Loucy (cell line): Measurements from ENCODE around the gene CCDC102A.

Experiments used
- H2AFZ ChIP-seq: fragments of 200-600 bp; sonication (generic); 2 replicates; pipeline ENCODE4 v1.6.0; 2016; ENCODE audit warnings: antibody characterized with exemption, mild to moderate bottlenecking, low read length, moderate library complexity
- H3F3A ChIP-seq: fragments of 200-600 bp; 2 replicates; pipeline ENCODE4 v1.6.0; 2016; ENCODE audit warnings: antibody characterized with exemption, low read depth, mild to moderate bottlenecking
- H3K27me3 ChIP-seq: fragments of 200-600 bp; sonication (generic); 2 replicates; pipeline ENCODE4 v1.6.1; 2014; ENCODE audit warnings: low read length, mild to moderate bottlenecking; ENCODE audit not compliant: insufficient read depth, poor library complexity, severe bottlenecking
- H3K36me3 ChIP-seq: fragments of 200-600 bp; sonication (generic); 2 replicates; pipeline ENCODE4 v1.6.1; 2016; ENCODE audit warnings: low read length; ENCODE audit not compliant: insufficient read depth
- H3K4me1 ChIP-seq: fragments of 200-600 bp; sonication (generic); 2 replicates; pipeline ENCODE4 v1.5.1; 2014; ENCODE audit warnings: low read length, mild to moderate bottlenecking; ENCODE audit not compliant: insufficient read depth, poor library complexity, severe bottlenecking
- H3K4me2 ChIP-seq: fragments of 200-600 bp; sonication (generic); 2 replicates; pipeline ENCODE4 v1.6.0; 2014; ENCODE audit warnings: antibody characterized with exemption, low read length, low read depth, mild to moderate bottlenecking; ENCODE audit not compliant: poor library complexity, severe bottlenecking
- H3K4me3 ChIP-seq: fragments of 200-600 bp; sonication (generic); 2 replicates; pipeline ENCODE4 v1.5.1; 2014; ENCODE audit warnings: low read length, mild to moderate bottlenecking, mixed read lengths; ENCODE audit not compliant: poor library complexity, severe bottlenecking
- H3K79me2 ChIP-seq: fragments of 200-600 bp; sonication (generic); 2 replicates; pipeline ENCODE4 v1.6.1; 2014; ENCODE audit warnings: low read length; ENCODE audit not compliant: insufficient read depth
- H3K9ac ChIP-seq: fragments of 200-600 bp; sonication (generic); 2 replicates; pipeline ENCODE4 v1.6.0; 2014; ENCODE audit warnings: mild to moderate bottlenecking, low read depth, low read length, moderate library complexity; ENCODE audit not compliant: poor library complexity, severe bottlenecking
- H3K9me2 ChIP-seq: fragments of 200-600 bp; sonication (generic); replicated peaks from 2 replicates; pipeline ENCODE4 v1.6.1; 2016; ENCODE audit warnings: low read depth, low read length, mixed read lengths
- H3K9me3 ChIP-seq: fragments of 200-600 bp; sonication (generic); 2 replicates; pipeline ENCODE4 v1.6.1; 2014; ENCODE audit warnings: mild to moderate bottlenecking, antibody characterized with exemption, low read length, low read depth; ENCODE audit not compliant: insufficient read depth
- H4K20me1 ChIP-seq: fragments of 200-600 bp; sonication (generic); 2 replicates; pipeline ENCODE4 v1.6.0; 2014; ENCODE audit warnings: antibody characterized with exemption, low read length, mild to moderate bottlenecking; ENCODE audit not compliant: insufficient read depth, poor library complexity, severe bottlenecking
- CTCF ChIP-seq: fragments of 200-600 bp; sonication (generic); conservative IDR thresholded peaks from 2 replicates; pipeline ENCODE4 v1.5.1; 2014; ENCODE audit warnings: mild to moderate bottlenecking, antibody characterized with exemption, low read length
- EZH2phosphoT487 ChIP-seq: fragments of 200-600 bp; IDR thresholded peaks from 2 replicates; pipeline ENCODE4 v1.6.1; 2018; ENCODE audit warnings: antibody characterized with exemption, mild to moderate bottlenecking, moderate library complexity, borderline replicate concordance

CCDC102A gene

GRCh38 chr16:57565461-57565860, 29.1 kb upstream of the CCDC102A start:
- TF ChIP-seq EZH2phosphoT487 (no peak), CTCF (no peak)
- Histone ChIP-seq H3K9ac (no peak overlapping the region), H3K4me2 (no peak overlapping the region), H3K27me3 (no peaks in the 10 kb centered on the region), H3K9me2 (no peaks in the 10 kb centered on the region), H3F3A (no peaks in the 10 kb centered on the region), H3K9me3 (peaks cover 9% of the 10 kb centered on the region; the same call in 1 of the 2 replicates), H3K36me3 (no peaks in the 10 kb centered on the region), H2AFZ (no peak overlapping the region), H4K20me1 (no peaks in the 10 kb centered on the region), H3K79me2 (no peaks in the 10 kb centered on the region), H3K4me3 (no peak overlapping the region), H3K4me1 (peaks cover 4% of the 10 kb centered on the region)

GRCh38 chr16:57564571-57565270, 28.4 kb upstream of the CCDC102A start:
- Histone ChIP-seq H3K36me3 (no peaks in the 10 kb centered on the region), H3K79me2 (no peaks in the 10 kb centered on the region), H3F3A (no peaks in the 10 kb centered on the region), H4K20me1 (no peaks in the 10 kb centered on the region), H3K27me3 (no peaks in the 10 kb centered on the region), H3K4me1 (peaks cover 4% of the 10 kb centered on the region), H3K9ac (no peak overlapping the region), H3K9me2 (no peaks in the 10 kb centered on the region), H3K4me3 (no peak overlapping the region), H2AFZ (no peak overlapping the region), H3K9me3 (peaks cover 16% of the 10 kb centered on the region; the same call in 1 of the 2 replicates), H3K4me2 (no peak overlapping the region)
- TF ChIP-seq EZH2phosphoT487 = no peak
- no peak for TF ChIP-seq CTCF

GRCh38 chr16:57563761-57564160, 27.4 kb upstream of the CCDC102A start:
- Histone ChIP-seq H3K4me3 (no peak overlapping the region), H3K4me2 (no peak overlapping the region), H3K36me3 (no peaks in the 10 kb centered on the region), H3K9ac (no peak overlapping the region), H3K9me3 (peaks cover 18% of the 10 kb centered on the region; the same call in 1 of the 2 replicates), H3K4me1 (peaks cover 4% of the 10 kb centered on the region), H3K9me2 (no peaks in the 10 kb centered on the region), H3K27me3 (no peaks in the 10 kb centered on the region), H3K79me2 (no peaks in the 10 kb centered on the region), H2AFZ (no peak overlapping the region), H3F3A (no peaks in the 10 kb centered on the region), H4K20me1 (no peaks in the 10 kb centered on the region)
- TF ChIP-seq EZH2phosphoT487 = no peak
- TF ChIP-seq CTCF = no peak
